SW480 (cell line): ENCODE measurements around the gene EPS8L3.
"Not testable (repeated sequence)": the region's sequence is repeated elsewhere in the genome, so short reads cannot be mapped to it uniquely, and the experiment has no call there.

Source experiments
- DNase-seq: peaks from one replicate; pipeline ENCODE4 v3.0.0-alpha.2; 2016; ENCODE audit warnings: low spot score

EPS8L3 gene

GRCh38 chr1:109764561-109765482 lies 1.1 kb upstream of the EPS8L3 start:
- no peak for DNase-seq

GRCh38 chr1:109762821-109763645 lies 690 bp downstream of the EPS8L3 start:
- peak; percentile 73 for DNase-seq

- DNase-seq: no peak
Observed at GRCh38 chr1:109762039-109762585, 1.6 kb downstream of the EPS8L3 start.

GRCh38 chr1:109761227-109762038 lies 2.3 kb downstream of the EPS8L3 start:
- no peak for DNase-seq

GRCh38 chr1:109760581-109761226 lies 3.0 kb downstream of the EPS8L3 start:
- DNase-seq: no peak

GRCh38 chr1:109759513-109760334 lies 4.0 kb downstream of the EPS8L3 start:
- DNase-seq: no peak

- DNase-seq: no peak
Observed at GRCh38 chr1:109757936-109758786, 5.6 kb downstream of the EPS8L3 start.

- DNase-seq: no peak
Observed at GRCh38 chr1:109756848-109757521, 6.7 kb downstream of the EPS8L3 start.

GRCh38 chr1:109756325-109756724 lies 7.4 kb downstream of the EPS8L3 start:
- DNase-seq: not testable (repeated sequence)

GRCh38 chr1:109754738-109755137 lies 9.0 kb downstream of the EPS8L3 start:
- no peak for DNase-seq

GRCh38 chr1:109751531-109752260 lies 12.0 kb downstream of the EPS8L3 start:
- no peak for DNase-seq

- DNase-seq: no peak
Observed at GRCh38 chr1:109750920-109751319, 12.8 kb downstream of the EPS8L3 start.

GRCh38 chr1:109750241-109750882 lies 13.4 kb downstream of the EPS8L3 start:
- no peak for DNase-seq

- no peak for DNase-seq
Observed at GRCh38 chr1:109749221-109749620, 14.5 kb downstream of the EPS8L3 start.

GRCh38 chr1:109748311-109748710 lies 15.4 kb downstream of the EPS8L3 start:
- DNase-seq: not testable (repeated sequence)

- DNase-seq: no peak
Observed at GRCh38 chr1:109740615-109741373, 22.9 kb downstream of the EPS8L3 start, which contains the start of gene GSTM3. Gene GSTM3, minus strand, starts transcription at chr1:109741038. Its CDS starts 751 bp downstream, at chr1:109740287.
